ENCODE measurements around the gene PGC.

GRCh38 chr6:41700463-41701347 is 46.5 kb downstream of the PGC start:
- TF ChIP-seq CTCF (IDR thresholded peaks at IDR 0.05) = no peak
- no peak for TF ChIP-seq POLR2AphosphoS5 (IDR thresholded peaks at IDR 0.05)
- no peak for TF ChIP-seq POLR2A (IDR thresholded peaks at IDR 0.05)
